Astrocyte of the cerebellum (primary cell): ENCODE data around the gene JPH2.

Experiments used
- DNase-seq: peaks from one replicate; pipeline ENCODE4 v3.0.0-alpha.2; 2011; ENCODE audit warnings: low read depth
- H3K4me3 ChIP-seq: 2 replicates; pipeline ENCODE4 v1.5.1; 2011; ENCODE audit warnings: mild to moderate bottlenecking, low read depth, low read length, moderate library complexity
- CTCF ChIP-seq: IDR thresholded peaks from 2 replicates; pipeline ENCODE4 v1.5.1; 2012; ENCODE audit warnings: low read length, low read depth, moderate library complexity, mild to moderate bottlenecking; ENCODE audit errors: missing control alignments
- in situ Hi-C: cut with HindIII; loops from 2 replicates; pipeline ENCODE4 v1.10.0; 2017; ENCODE audit warnings: low sequenced_read_pairs

JPH2 gene

GRCh38 chr20:44123874-44124535 lies 63.0 kb downstream of the JPH2 start:
- in situ Hi-C loops = loop anchor here (5.0 to 10.0 kb wide), 2 partner anchors 73 to 341 kb away; no protein-coding TSS in a partner anchor
- DNase-seq = no peak
- no peak for TF ChIP-seq CTCF
- H3K4me3 ChIP-seq = no peak overlapping the region

GRCh38 chr20:44123251-44123650 lies 63.7 kb downstream of the JPH2 start:
- no peak overlapping the region for H3K4me3 ChIP-seq
- TF ChIP-seq CTCF = no peak
- in situ Hi-C loops = loop anchor here (5.0 to 10.0 kb wide), 2 partner anchors 74 to 342 kb away; no protein-coding TSS in a partner anchor
- DNase-seq = no peak

- in situ Hi-C loops = loop anchor here (5.0 to 10.0 kb wide), 2 partner anchors 76 to 344 kb away; no protein-coding TSS in a partner anchor
- DNase-seq = no peak
- H3K4me3 ChIP-seq = no peak overlapping the region
- no peak for TF ChIP-seq CTCF
Observed at GRCh38 chr20:44120676-44121425, 66.1 kb downstream of the JPH2 start.

GRCh38 chr20:44118185-44119033 lies 68.6 kb downstream of the JPH2 start:
- no peak for TF ChIP-seq CTCF
- no peak overlapping the region for H3K4me3 ChIP-seq
- DNase-seq = no peak
- in situ Hi-C loops = no loop called here

GRCh38 chr20:44117296-44118184 lies 69.4 kb downstream of the JPH2 start:
- in situ Hi-C loops = no loop called here
- no peak for TF ChIP-seq CTCF
- no peak overlapping the region for H3K4me3 ChIP-seq
- no peak for DNase-seq
